Neural crest cell (in vitro differentiated cells): ENCODE measurements around the gene CLEC11A. TPM values are rescaled to one million over a fixed set of nuclear protein-coding genes. Genes with fewer than 3 reads are reported as not detected.

ENCODE experiments used
- DNase-seq: peaks from one replicate; pipeline ENCODE4 v3.0.0; 2021; ENCODE audit warnings: low read depth, mixed read lengths, low spot score
- H3K27ac Mint-ChIP-seq: one replicate; pipeline ENCODE4 v1.8.0; 2021; ENCODE audit warnings: mild to moderate bottlenecking, mixed read lengths; ENCODE audit not compliant: unreplicated experiment
- H3K27me3 Mint-ChIP-seq: 2 replicates; pipeline ENCODE4 v1.8.0; 2021; ENCODE audit warnings: low read depth, mild to moderate bottlenecking, mixed read lengths
- H3K36me3 Mint-ChIP-seq: 2 replicates; pipeline ENCODE4 v1.8.0; 2021; ENCODE audit warnings: low read depth, mild to moderate bottlenecking, mixed read lengths
- H3K4me1 Mint-ChIP-seq: 2 replicates; pipeline ENCODE4 v1.8.0; 2021; ENCODE audit warnings: mixed read lengths
- H3K4me3 Mint-ChIP-seq: one replicate; pipeline ENCODE4 v1.8.0; 2021; ENCODE audit warnings: mild to moderate bottlenecking, mixed read lengths
- H3K9me3 Mint-ChIP-seq: 2 replicates; pipeline ENCODE4 v1.8.0; 2021; ENCODE audit warnings: mixed read lengths
- CTCF ChIP-seq: fragments of 200-600 bp; sonication (generic); conservative IDR thresholded peaks from 2 replicates; pipeline ENCODE4 v1.5.0; 2021; ENCODE audit warnings: antibody characterized with exemption, mild to moderate bottlenecking
- total RNA-seq: library from RNA; stranded (reverse); gene quantifications from 2 replicates; pipeline ENCODE4 v1.2.1, GENCODE V29; 2021

The CLEC11A gene
- total RNA-seq, 1 donor from 2014 or later, result 7.9 TPM

DNA sequence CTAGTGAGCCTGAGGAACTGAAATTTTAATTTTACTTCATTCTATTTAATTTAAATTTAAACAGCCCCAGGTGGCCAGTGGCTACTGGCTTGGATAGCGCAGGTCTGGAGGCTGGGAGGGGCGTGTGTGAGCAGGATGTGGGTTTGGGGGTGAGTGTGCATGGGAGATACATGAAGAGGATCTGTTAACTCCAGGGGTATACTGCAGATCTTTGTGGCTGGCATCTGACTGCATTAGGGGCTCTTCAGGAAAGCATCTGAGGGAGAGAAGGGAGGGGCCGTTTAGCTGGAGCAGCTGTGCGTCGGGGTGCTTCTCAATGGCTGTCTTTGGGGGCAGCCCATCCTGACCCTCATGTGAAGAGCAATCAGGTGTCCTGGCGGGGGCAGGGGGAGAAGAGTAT lies 10.3 kb upstream of the CLEC11A start:
- no peak for DNase-seq
- Mint-ChIP-seq H3K36me3 (no peaks in the 10 kb centered on the region), H3K27me3 (peaks cover 31% of the 10 kb centered on the region), H3K4me3 (no peak overlapping the region), H3K4me1 (no peaks in the 10 kb centered on the region), H3K9me3 (no peaks in the 10 kb centered on the region), H3K27ac (no peak overlapping the region)
- TF ChIP-seq CTCF, result no peak

DNA sequence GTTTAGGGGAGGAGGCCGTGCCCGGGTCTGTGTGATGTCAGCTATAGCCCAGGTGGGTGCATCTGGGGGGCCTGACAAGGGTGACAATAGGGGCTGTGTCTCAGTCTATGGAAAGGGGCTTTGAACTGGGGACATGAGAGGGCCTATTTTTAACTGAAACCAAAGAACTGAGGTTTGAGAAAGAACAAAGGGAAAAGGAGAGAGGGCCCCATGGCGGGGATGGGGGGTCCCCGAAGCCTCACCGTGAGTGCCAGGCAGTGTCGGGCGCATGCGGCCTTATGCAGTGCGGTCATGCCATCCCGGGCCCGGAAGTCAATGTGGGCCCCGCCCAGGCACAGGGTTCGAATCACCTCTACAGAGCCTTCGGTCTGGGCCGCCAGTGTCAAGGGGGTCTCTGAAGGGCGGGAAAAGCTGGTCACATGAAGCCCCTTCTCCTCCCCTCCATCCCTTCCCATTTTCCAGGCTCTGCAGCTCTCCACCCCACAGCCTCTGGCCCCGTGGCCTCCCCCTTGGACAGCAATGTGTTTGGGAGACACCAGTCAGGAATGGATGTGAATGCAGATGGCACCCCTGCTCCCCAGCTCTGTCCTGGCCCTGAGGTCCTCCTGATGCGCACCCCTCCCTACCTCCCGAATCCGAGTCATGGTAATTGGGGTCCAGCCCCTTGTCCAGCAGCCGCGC lies 9.5 kb upstream of the CLEC11A start:
- no peaks in the 10 kb centered on the region for H3K4me1 Mint-ChIP-seq
- TF ChIP-seq CTCF, result no peak
- peaks cover 31% of the 10 kb centered on the region for H3K27me3 Mint-ChIP-seq
- no peaks in the 10 kb centered on the region for H3K9me3 Mint-ChIP-seq
- H3K36me3 Mint-ChIP-seq, result no peaks in the 10 kb centered on the region
- no peak for DNase-seq
- no peak overlapping the region for H3K27ac Mint-ChIP-seq
- H3K4me3 Mint-ChIP-seq, result no peak overlapping the region

- Mint-ChIP-seq H3K27ac (no peak overlapping the region), H3K9me3 (no peaks in the 10 kb centered on the region), H3K4me3 (peak overlapping the region; percentile 76), H3K27me3 (peaks cover 38% of the 10 kb centered on the region), H3K36me3 (no peaks in the 10 kb centered on the region), H3K4me1 (peaks cover 8% of the 10 kb centered on the region)
- no peak for DNase-seq
- TF ChIP-seq CTCF, result no peak
Observed at GRCh38 chr19:50716178-50717025, 6.8 kb upstream of the CLEC11A start.

GRCh38 chr19:50717026-50717723 lies 6.0 kb upstream of the CLEC11A start:
- DNase-seq, result no peak
- no peak overlapping the region for H3K27ac Mint-ChIP-seq
- peaks cover 13% of the 10 kb centered on the region for H3K4me1 Mint-ChIP-seq
- H3K27me3 Mint-ChIP-seq, result peaks cover 45% of the 10 kb centered on the region
- no peaks in the 10 kb centered on the region for H3K36me3 Mint-ChIP-seq
- H3K9me3 Mint-ChIP-seq, result no peaks in the 10 kb centered on the region
- peak overlapping the region; percentile 78 for H3K4me3 Mint-ChIP-seq
- no peak for TF ChIP-seq CTCF

DNA sequence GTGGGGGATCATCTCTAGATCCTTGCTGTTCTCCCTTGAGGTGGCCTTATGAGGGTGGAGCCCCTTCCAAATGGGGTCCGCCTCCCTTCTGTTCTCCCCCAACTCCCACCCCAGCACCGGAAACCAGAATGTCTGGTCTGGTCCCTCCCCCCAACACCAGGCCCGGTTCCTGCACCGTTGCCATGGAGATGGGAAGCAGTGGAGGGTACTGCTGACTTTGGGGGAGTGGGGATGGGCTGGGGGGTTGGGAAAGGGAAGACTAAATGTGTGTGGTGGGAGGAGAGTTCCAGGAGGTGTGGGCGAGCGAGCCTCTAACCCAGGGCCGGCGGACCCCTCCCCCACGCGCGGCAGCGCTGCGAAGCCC lies 5.3 kb upstream of the CLEC11A start:
- Mint-ChIP-seq H3K27me3 (peaks cover 51% of the 10 kb centered on the region), H3K9me3 (no peaks in the 10 kb centered on the region), H3K4me3 (peak overlapping the region; percentile 78), H3K27ac (no peak overlapping the region), H3K4me1 (peaks cover 14% of the 10 kb centered on the region), H3K36me3 (no peaks in the 10 kb centered on the region)
- no peak for DNase-seq
- TF ChIP-seq CTCF, result no peak
